ENCODE data around the gene TMA7B.

The TMA7B gene

GRCh38 chr22:39959640-39960447 is at the start of gene TMA7B:
Gene TMA7B (plus strand): TSS chr22:39960397. CDS start chr22:39964375, 3,978 bp downstream.
- no peak for DNase-seq (ENCODE audit: low read depth in 2 of 2, low spot score in 1 of 2)

GRCh38 chr22:39910876-39911613 is 49.2 kb upstream of the TMA7B start:
- DNase-seq (ENCODE audit: low read depth in 2 of 2, low spot score in 1 of 2) = no peak

DNA sequence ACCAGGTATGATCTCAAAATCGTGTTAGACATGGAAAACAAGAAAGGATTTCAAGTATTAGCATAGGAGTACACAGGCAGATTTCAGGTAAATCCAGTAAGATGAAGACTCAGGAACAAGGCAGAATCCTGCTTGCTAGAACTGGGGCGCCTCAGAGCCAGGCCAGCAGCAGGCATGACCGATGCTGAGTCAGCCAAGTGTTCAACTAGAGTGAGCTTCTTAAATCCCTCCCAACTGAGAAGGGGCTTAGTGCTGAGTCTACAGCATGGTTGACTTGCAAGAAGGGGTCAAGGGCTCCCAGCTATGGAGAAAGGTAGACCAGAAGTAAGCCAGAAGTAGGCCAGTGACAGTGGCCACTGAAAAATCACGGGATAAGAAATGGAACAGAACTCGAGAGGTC is 46.9 kb upstream of the TMA7B start:
- DNase-seq (ENCODE audit: low read depth in 2 of 2, low spot score in 1 of 2) = no peak

DNA sequence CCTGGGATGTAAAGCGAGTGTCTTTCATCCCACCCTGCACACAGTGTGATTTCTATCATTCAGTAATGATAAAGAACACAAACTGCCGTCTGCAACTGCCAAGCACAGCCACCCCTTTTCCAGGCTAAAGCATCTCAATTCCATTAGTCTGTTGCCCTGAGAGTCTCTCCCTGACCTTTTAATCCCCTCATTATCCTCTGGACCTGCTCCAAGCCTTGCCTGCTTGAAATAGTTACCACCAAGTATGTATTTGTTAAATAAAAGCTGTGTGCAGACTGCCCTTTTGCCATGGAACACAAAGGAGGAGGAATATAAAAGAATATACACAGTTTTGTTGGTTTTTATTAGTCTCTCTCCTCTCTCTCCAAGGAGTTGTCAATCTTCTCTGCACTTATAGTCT is 46.3 kb upstream of the TMA7B start:
- no peak for DNase-seq (ENCODE audit: low read depth in 2 of 2, low spot score in 1 of 2)

DNA sequence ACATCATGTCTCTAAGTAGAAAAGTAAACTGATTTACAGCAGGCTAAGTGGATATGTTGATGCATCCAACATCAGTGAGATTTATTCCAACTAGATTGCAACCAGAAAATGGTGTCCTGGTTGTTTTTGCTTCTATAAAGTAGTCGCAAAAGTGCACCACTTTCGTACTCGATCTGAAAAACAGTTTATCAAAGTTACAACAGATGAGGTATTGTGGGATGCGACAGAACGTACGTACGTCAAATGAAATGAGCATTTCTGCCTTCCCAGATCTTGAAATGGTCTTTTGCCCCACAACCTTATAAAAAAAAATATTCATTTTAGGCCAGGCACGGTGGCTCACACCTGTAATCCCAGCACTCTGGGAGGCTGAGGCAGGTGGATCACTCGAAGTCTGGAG is 45.6 kb upstream of the TMA7B start:
- no peak for DNase-seq (ENCODE audit: low read depth in 2 of 2, low spot score in 1 of 2)

DNA sequence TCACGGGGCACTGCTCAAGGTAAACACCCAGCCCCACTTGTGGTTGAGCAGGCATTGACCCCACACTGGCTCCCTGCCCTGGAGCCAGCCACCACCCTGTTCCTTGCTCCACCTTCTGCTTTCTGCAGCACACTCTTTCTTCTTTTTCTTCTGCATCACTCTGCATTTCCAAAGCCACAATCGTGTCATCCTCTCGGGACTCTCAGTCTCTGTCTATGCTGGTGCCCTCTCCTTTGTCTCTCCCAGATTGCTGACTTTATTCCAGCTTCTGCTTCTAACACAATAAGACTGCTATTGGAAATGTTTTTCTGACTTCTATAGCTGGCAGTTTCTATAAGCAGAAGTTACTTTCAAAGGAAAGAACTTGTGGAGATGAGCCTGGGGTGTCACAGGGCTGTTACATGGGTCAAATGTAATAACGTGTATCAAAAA is 44.9 kb upstream of the TMA7B start:
- no peak for DNase-seq (ENCODE audit: low read depth in 2 of 2, low spot score in 1 of 2)

DNA sequence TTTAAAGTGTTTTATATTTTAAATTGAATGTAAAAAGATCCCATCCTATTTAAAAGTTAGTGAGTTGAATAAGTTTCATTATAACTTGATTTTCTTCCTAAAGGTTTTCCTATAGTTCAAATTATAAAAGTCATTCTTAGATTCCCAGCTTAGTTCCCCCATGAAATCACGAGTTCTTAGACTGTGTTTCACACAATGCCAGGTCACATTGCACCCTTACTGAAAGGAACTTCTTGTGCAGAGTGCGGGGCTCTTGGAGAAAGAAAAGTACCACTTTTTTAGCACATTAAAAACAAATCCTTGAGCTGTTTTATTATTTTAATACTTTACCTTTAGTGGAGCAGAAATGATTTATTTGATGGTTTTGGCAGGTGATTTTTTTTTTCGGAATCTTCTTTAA is 43.7 kb upstream of the TMA7B start:
- no peak for DNase-seq (ENCODE audit: low read depth in 2 of 2, low spot score in 1 of 2)

GRCh38 chr22:39917197-39917643 is 43.0 kb upstream of the TMA7B start:
- no peak for DNase-seq (ENCODE audit: low read depth in 2 of 2, low spot score in 1 of 2)

DNA sequence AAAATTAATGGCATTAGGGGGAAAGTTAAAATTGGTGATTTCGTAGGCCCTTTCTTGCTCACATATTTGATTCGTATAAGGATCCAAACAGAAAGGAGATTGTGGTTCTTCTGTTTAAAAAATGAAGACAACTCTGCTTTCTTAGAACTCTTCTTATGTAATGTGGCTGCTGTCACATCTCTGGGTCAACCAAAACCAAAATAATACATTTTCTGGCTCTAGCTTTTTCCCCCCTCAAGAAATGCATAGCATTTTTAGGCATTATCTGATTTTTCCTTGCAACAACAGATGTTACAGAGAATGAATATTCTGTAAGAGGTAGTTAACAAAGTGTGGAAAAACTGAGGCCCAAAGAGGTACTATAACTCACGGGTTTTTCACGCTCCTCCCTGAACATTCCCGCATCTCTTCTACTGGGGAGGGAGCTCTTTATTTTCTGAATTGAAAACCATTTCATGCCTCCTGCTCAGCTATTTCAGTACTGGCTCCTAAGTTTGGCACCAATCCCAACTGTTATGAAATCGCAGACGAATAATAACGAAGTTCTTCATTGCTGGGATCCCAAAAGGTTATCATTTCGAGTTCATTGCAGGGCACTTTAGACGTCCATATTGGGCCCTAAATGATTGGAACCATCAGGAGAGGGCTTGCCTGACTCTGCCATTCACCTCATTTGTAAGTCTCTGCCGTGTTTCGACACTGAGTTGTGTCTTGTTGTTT is 42.3 kb upstream of the TMA7B start:
- no peak for DNase-seq (ENCODE audit: low read depth in 2 of 2, low spot score in 1 of 2)

GRCh38 chr22:39920134-39920743 is 40.0 kb upstream of the TMA7B start:
- peak in 1 of 2 donors; percentile 36 for DNase-seq (ENCODE audit: low read depth in 2 of 2, low spot score in 1 of 2)

DNA sequence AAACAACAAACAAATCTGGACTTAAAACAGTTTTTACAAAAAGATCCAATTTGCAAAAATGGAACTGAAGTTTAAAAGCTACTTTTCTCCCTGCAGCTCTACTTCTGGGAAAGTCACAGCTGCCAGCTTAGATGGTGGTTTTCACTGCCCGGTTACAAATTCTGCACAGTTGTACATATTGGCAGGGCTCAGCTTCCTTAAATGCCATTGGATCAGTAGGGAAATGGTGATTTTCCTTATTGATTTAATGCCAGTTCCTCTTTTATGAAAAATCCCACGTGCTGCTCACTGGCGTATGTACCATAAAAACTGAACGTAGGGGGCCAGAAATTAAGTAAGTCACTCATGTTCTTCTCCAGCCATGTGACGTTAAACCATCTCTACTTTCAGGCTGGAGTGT is 36.5 kb upstream of the TMA7B start:
- no peak for DNase-seq (ENCODE audit: low read depth in 2 of 2, low spot score in 1 of 2)

GRCh38 chr22:39924286-39924685 is 35.9 kb upstream of the TMA7B start:
- DNase-seq (ENCODE audit: low read depth in 2 of 2, low spot score in 1 of 2) = no peak

DNA sequence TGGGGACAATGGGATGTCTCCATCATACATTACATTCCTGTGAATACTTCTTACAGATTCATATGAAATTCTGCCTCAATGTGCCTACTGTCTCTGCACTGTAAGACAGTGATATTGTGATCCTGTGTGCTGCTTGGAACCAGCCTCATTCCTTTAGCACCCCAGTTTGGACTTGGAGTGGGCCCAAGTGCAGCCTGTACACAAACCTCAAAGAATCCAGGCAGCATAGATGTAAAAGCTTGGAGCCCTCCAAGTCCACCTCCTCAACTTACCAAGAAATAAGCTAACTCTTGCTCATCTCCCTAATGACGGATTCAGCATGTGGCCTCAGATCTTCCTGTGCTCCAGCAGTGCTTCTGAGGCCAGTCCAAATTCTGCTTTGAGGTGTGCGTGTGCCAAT is 34.9 kb upstream of the TMA7B start:
- DNase-seq (ENCODE audit: low read depth in 2 of 2, low spot score in 1 of 2) = no peak

- DNase-seq (ENCODE audit: low read depth in 2 of 2, low spot score in 1 of 2) = no peak
Observed at GRCh38 chr22:39925909-39926679, 34.1 kb upstream of the TMA7B start.

DNA sequence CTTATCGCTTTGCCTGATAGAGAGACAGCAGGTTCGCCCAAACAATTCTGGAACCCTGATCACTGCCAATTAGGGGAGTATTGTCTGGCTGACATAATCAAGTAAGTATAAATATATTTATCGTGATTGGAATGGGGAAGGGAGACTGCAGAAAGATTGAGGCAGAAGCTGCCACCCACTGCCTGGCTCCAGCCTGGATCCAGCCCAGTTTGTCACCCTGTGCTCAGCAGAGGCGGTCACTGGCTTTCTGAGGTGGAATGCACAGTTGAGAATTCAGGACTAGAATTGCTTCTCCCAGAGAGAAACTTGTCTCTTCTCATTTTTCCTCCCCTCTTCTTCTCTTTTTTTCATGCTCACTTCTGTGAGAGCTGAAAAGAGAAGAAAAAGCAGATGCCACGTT is 33.4 kb upstream of the TMA7B start:
- DNase-seq (ENCODE audit: low read depth in 2 of 2, low spot score in 1 of 2) = no peak

- DNase-seq (ENCODE audit: low read depth in 2 of 2, low spot score in 1 of 2) = no peak
Observed at GRCh38 chr22:39927544-39927943, 32.7 kb upstream of the TMA7B start.

GRCh38 chr22:39928536-39929520 is 31.4 kb upstream of the TMA7B start:
- no peak for DNase-seq (ENCODE audit: low read depth in 2 of 2, low spot score in 1 of 2)

DNA sequence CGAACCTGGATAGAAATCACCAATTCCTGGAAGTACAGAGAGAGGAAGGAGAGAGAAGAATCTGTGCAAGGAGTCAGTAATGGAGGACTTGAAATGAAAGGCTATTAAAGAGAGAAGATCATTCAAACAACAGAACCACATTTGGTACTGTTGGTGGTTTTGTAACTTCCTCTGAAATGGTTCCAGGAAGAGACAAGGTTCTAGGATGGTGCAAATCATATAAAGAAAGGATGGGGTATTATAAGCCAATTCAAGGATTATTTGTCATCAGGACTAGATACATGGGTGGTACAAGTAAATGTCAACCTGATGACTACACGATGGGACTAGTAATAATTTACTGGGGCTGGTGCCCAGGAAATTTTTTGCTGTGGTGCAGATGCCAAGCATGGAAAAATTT is 28.9 kb upstream of the TMA7B start:
- no peak for DNase-seq (ENCODE audit: low read depth in 2 of 2, low spot score in 1 of 2)

GRCh38 chr22:39932166-39932565 is 28.0 kb upstream of the TMA7B start:
- DNase-seq (ENCODE audit: low read depth in 2 of 2, low spot score in 1 of 2) = no peak
